Measurements from ENCODE around the gene SMAD6. TPM values are rescaled to one million over a fixed set of nuclear protein-coding genes. Genes with fewer than 3 reads are reported as not detected.

SMAD6 gene
- total RNA-seq, 1 experiment from 2014 or later, result 6.6 TPM

- intact Hi-C loops (cut with micrococcal nuclease), result no loop called here
- H4K20me1 ChIP-seq (ENCODE audit: insufficient read depth), result no peaks in the 10 kb centered on the region
- no peak for TF ChIP-seq CTCF (IDR thresholded peaks at IDR 0.05 in 2 of 3, conservative IDR thresholded peaks at IDR 0.05 in 1 of 3; ENCODE audit: borderline replicate concordance in 1 of 3, insufficient read depth in 1 of 3, low read depth in 2 of 3, low read length in 2 of 3)
- no peak for TF ChIP-seq EZH2 (IDR thresholded peaks at IDR 0.05)
- no peak for TF ChIP-seq POLR2AphosphoS5 (IDR thresholded peaks at IDR 0.05; ENCODE audit: low read depth, low read length)
- no peak for TF ChIP-seq CBX3 (IDR thresholded peaks at IDR 0.05; ENCODE audit: low read depth)
- TF ChIP-seq JUND (IDR thresholded peaks at IDR 0.05), result no peak
- TF ChIP-seq TCF7L2 (IDR thresholded peaks at IDR 0.05; ENCODE audit: borderline replicate concordance, extremely low read depth, insufficient read depth, insufficient read length), result no peak
- no peak for TF ChIP-seq EGR1 (IDR thresholded peaks at IDR 0.05; ENCODE audit: low read depth)
- no peak for TF ChIP-seq ATF3 (IDR thresholded peaks at IDR 0.05)
- no peak for TF ChIP-seq CEBPB (IDR thresholded peaks at IDR 0.05; ENCODE audit: low read depth)
- no peak for TF ChIP-seq POLR2A (IDR thresholded peaks at IDR 0.05; ENCODE audit: borderline replicate concordance, extremely low read depth, insufficient read depth, insufficient read length)
- TF ChIP-seq ZNF274 (IDR thresholded peaks at IDR 0.05; ENCODE audit: low read depth, low read length), result no peak
- TF ChIP-seq MAX (IDR thresholded peaks at IDR 0.05), result no peak
- TF ChIP-seq SRF (IDR thresholded peaks at IDR 0.05; ENCODE audit: low read depth), result no peak
- no peak for TF ChIP-seq EZH2phosphoT487 (IDR thresholded peaks at IDR 0.05; ENCODE audit: borderline replicate concordance)
- TF ChIP-seq ZFX (IDR thresholded peaks at IDR 0.05), result no peak
- no peak for TF ChIP-seq RAD21 (IDR thresholded peaks at IDR 0.05; ENCODE audit: low read depth)
- TF ChIP-seq ZBTB33 (IDR thresholded peaks at IDR 0.05; ENCODE audit: extremely low read depth, insufficient replicate concordance, low read length), result no peak
- TF ChIP-seq SIN3A (IDR thresholded peaks at IDR 0.05; ENCODE audit: low read depth), result no peak
- no peak for TF ChIP-seq REST (IDR thresholded peaks at IDR 0.05; ENCODE audit: low read depth)
- no peak for TF ChIP-seq ELF1 (IDR thresholded peaks at IDR 0.05; ENCODE audit: borderline replicate concordance, low read depth)
- DNase-seq (ENCODE audit: low read depth, low spot score), result no peak
- H3K27ac ChIP-seq (ENCODE audit: low read depth, low read length), result no peak overlapping the region
- no peak overlapping the region for H3K4me2 ChIP-seq (ENCODE audit: low read length)
- RAD21 ChIA-PET (ENCODE audit: low non-redundant PET in 1 of 2, low total read pairs in 2 of 2, uncharacterized antibody in 2 of 2, unreplicated experiment in 2 of 2), result no interaction called here
- no TSS peak for BruUV-seq (replicated peaks)
- H2AFZ ChIP-seq (ENCODE audit: low read depth, low read length, poor library complexity, severe bottlenecking), result no peak overlapping the region
- ATAC-seq, result no peak
- no peaks in the 10 kb centered on the region for H3K9me3 ChIP-seq (ENCODE audit: control insufficient read depth in 1 of 2, insufficient read depth in 1 of 2, low read depth in 1 of 2, low read length in 2 of 2)
- no peaks in the 10 kb centered on the region for H3K27me3 ChIP-seq (ENCODE audit: insufficient read depth, low read length)
- CTCF ChIA-PET, result no interaction called here
- H3K79me2 ChIP-seq (ENCODE audit: insufficient read depth, low read length), result no peaks in the 10 kb centered on the region
- H3K4me1 ChIP-seq (ENCODE audit: control insufficient read depth in 1 of 2, insufficient read depth in 2 of 2, low read length in 2 of 2), result peaks cover 59 to 65% of the 10 kb centered on the region in 2 experiments
- POLR2A ChIA-PET, result no interaction called here
- H3K4me3 ChIP-seq (replicated peaks in 1 of 2; ENCODE audit: low read depth in 1 of 2, low read length in 2 of 2), result no peak overlapping the region
- no peaks in the 10 kb centered on the region for H3K36me3 ChIP-seq (ENCODE audit: control insufficient read depth in 1 of 2, insufficient read depth in 2 of 2, low read length in 2 of 2)
- H3K9me2 ChIP-seq (ENCODE audit: insufficient read depth), result no peaks in the 10 kb centered on the region
- H3K9ac ChIP-seq (ENCODE audit: low read length), result no peak overlapping the region
Observed at GRCh38 chr15:66726386-66726785, 24.4 kb downstream of the SMAD6 start.

Measured in HCT116 (cell line).